ENCODE data around the gene TMEM120B. TPM values are rescaled to one million over a fixed set of nuclear protein-coding genes. Genes with fewer than 3 reads are reported as not detected.

TMEM120B gene
- total and polyA plus RNA-seq, 2 of the 4 experiments (the other 2 are of a cell fraction), result 10.6 to 18.4 TPM

DNA sequence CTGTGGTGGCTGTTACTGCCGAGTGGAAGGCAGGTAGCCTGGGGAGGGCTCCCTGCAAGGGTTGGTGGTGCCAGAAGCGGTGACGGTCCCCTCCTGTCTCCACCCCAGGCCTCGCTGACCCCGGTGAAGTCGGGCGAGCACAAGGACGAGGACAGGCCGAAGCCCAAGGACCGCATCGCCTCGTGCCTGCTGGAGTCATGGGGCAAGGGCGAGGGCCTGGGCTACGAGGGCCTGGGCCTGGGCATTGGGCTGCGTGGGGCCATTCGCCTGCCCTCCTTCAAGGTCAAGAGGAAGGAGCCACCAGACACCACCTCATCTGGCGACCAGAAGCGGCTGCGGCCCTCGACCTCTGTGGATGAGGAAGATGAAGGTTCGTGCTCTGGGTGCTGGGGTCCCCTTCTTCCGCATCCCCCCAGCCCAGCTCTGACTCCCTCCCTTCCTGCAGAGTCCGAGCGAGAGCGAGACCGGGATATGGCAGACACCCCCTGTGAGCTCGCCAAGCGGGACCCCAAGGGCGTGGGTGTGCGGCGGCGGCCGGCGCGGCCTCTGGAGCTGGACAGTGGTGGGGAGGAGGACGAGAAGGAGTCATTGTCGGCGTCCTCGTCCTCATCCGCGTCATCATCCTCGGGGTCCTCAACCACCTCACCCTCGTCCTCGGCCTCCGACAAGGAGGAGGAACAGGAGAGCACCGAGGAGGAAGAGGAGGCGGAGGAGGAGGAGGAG, 104.5 kb downstream of the TMEM120B start:
- Histone ChIP-seq H3K9ac (ENCODE audit: low read depth, low read length) (no peak overlapping the region), H3K4me1 (ENCODE audit: control insufficient read depth, insufficient read depth, low read length) (peaks cover 8% of the 10 kb centered on the region), H4K20me1 (ENCODE audit: insufficient read depth, low read length) (peaks cover 29% of the 10 kb centered on the region), H3K4me3 (ENCODE audit: insufficient read depth, low read depth, low read length) (no peak overlapping the region), H4K5ac (ENCODE audit: low read depth, low read length) (no peak overlapping the region), H2BK15ac (ENCODE audit: low read depth, low read length) (no peak overlapping the region), H3K36me3 (ENCODE audit: control insufficient read depth, insufficient read depth, low read length) (peaks cover 59% of the 10 kb centered on the region), H3K18ac (ENCODE audit: low read depth, low read length) (no peak overlapping the region), H3K4me2 (ENCODE audit: low read depth, low read length) (no peak overlapping the region), H3K27ac (ENCODE audit: insufficient read depth, low read length) (no peak overlapping the region), H3K9me1 (ENCODE audit: insufficient read depth, low read length) (no peaks in the 10 kb centered on the region), H3K9me3 (ENCODE audit: control insufficient read depth, insufficient read depth, low read length) (no peaks in the 10 kb centered on the region), H2BK20ac (ENCODE audit: low read depth, low read length) (no peak overlapping the region), H2BK120ac (ENCODE audit: low read depth, low read length) (no peak overlapping the region), H4K91ac (ENCODE audit: insufficient read depth, low read depth, low read length) (no peak overlapping the region), H4K8ac (ENCODE audit: low read depth in 2 of 2, low read length in 2 of 2) (no peak overlapping the region), H3K4ac (ENCODE audit: low read depth, low read length) (no peak overlapping the region), H2AK5ac (ENCODE audit: low read depth, low read length) (no peak overlapping the region), H2BK5ac (ENCODE audit: low read depth, low read length, poor library complexity, severe bottlenecking) (no peak overlapping the region), H3K14ac (replicated peaks; ENCODE audit: low read depth, low read length) (no peak overlapping the region), H3K79me1 (ENCODE audit: low read depth in 1 of 2, low read length in 2 of 2) (peaks cover 30 to 64% of the 10 kb centered on the region in 2 experiments), H2AFZ (replicated peaks; ENCODE audit: low read length, poor library complexity) (no peak overlapping the region), H3K27me3 (ENCODE audit: control insufficient read depth, insufficient read depth, low read length) (no peaks in the 10 kb centered on the region), H3K23ac (ENCODE audit: low read depth, low read length) (no peak overlapping the region), H2AK9ac (replicated peaks; ENCODE audit: low read depth, low read length, poor library complexity) (peak overlapping the region; percentile 28), H3K56ac (ENCODE audit: extremely low read depth, insufficient read depth, low read length) (no peak overlapping the region)
- 80% methylated on average over 1 of the region's 47 CpGs; no CpG with 5 or more reads in 1 of the 2 experiments for WGBS, 2 experiments (ENCODE audit: extremely low coverage in 2 of 2, insufficient read length in 1 of 2)
- dilution Hi-C loops (cut with HindIII; ENCODE audit: low sequenced_read_pairs, unreplicated experiment), result no loop called here
- POLR2A ChIA-PET (ENCODE audit: unreplicated experiment), result no interaction called here
- TF ChIP-seq, protein P1, sequence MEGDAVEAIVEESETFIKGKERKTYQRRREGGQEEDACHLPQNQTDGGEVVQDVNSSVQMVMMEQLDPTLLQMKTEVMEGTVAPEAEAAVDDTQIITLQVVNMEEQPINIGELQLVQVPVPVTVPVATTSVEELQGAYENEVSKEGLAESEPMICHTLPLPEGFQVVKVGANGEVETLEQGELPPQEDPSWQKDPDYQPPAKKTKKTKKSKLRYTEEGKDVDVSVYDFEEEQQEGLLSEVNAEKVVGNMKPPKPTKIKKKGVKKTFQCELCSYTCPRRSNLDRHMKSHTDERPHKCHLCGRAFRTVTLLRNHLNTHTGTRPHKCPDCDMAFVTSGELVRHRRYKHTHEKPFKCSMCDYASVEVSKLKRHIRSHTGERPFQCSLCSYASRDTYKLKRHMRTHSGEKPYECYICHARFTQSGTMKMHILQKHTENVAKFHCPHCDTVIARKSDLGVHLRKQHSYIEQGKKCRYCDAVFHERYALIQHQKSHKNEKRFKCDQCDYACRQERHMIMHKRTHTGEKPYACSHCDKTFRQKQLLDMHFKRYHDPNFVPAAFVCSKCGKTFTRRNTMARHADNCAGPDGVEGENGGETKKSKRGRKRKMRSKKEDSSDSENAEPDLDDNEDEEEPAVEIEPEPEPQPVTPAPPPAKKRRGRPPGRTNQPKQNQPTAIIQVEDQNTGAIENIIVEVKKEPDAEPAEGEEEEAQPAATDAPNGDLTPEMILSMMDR (conservative IDR thresholded peaks at IDR 0.05; ENCODE audit: low read depth, low read length), result no peak
- TF ChIP-seq RAD21 (IDR thresholded peaks at IDR 0.05; ENCODE audit: low read length) (no peak), RFX5 (IDR thresholded peaks at IDR 0.05; ENCODE audit: low read depth, low read length) (no peak), SMC3 (IDR thresholded peaks at IDR 0.05; ENCODE audit: low read depth, low read length) (no peak), CHD1 (IDR thresholded peaks at IDR 0.05; ENCODE audit: low read depth, low read length) (no peak), MAFK (IDR thresholded peaks at IDR 0.05; ENCODE audit: low read depth, low read length) (no peak), MXI1 (IDR thresholded peaks at IDR 0.05; ENCODE audit: borderline replicate concordance, low read depth, low read length) (no peak), NFE2L2 (IDR thresholded peaks at IDR 0.05; ENCODE audit: low read depth, low read length) (no peak)
- TF ChIP-seq, protein P2, sequence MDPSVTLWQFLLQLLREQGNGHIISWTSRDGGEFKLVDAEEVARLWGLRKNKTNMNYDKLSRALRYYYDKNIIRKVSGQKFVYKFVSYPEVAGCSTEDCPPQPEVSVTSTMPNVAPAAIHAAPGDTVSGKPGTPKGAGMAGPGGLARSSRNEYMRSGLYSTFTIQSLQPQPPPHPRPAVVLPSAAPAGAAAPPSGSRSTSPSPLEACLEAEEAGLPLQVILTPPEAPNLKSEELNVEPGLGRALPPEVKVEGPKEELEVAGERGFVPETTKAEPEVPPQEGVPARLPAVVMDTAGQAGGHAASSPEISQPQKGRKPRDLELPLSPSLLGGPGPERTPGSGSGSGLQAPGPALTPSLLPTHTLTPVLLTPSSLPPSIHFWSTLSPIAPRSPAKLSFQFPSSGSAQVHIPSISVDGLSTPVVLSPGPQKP (IDR thresholded peaks at IDR 0.05; ENCODE audit: borderline replicate concordance, low read depth, low read length), result no peak
- TSS peak; percentile 86 for BruUV-seq (replicated peaks)
- CTCF ChIA-PET, result no interaction called here
- intact Hi-C loops (cut with micrococcal nuclease), result no loop called here
- in situ Hi-C loops (cut with MboI; ENCODE audit: low sequenced_read_pairs), result no loop called here
- ATAC-seq (ENCODE audit: low read depth), result no peak
- DNase-seq, result no peak

All from IMR-90 (cell line).